Measurements from ENCODE around the gene BHMT2. TPM values are rescaled to one million over a fixed set of nuclear protein-coding genes. Genes with fewer than 3 reads are reported as not detected.

BHMT2 gene
- total RNA-seq, 1 donor from 2014 or later = 4.2 TPM

DNA sequence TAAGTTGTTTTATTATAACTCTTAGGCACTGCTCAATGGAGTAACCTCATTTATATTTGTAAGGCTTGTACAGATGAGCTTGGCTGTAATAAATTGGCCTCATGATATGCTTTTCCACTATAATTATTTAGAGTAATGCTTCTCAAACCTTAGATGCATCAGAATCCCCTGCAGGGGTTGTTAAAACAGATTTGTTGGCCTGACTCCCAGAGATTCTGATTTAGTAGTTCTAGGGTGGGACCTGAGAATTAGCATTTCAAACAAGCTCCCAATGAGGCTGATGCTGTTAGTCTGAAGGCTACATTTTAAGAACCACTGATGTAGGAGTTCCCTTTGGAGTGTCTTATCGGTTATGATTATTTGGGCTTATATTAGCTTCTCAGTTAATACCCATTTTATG lies 46.2 kb upstream of the BHMT2 start:
- Histone ChIP-seq H3K4me1 (no peaks in the 10 kb centered on the region), H3K27ac (no peak overlapping the region), H3K4me3 (no peak overlapping the region), H3K36me3 (no peaks in the 10 kb centered on the region), H3K27me3 (no peaks in the 10 kb centered on the region), H3K9me3 (no peaks in the 10 kb centered on the region)
- intact Hi-C loops (cut with DNase I) = loop anchor here (10.0 kb wide), 1 partner anchor 441 kb away; no protein-coding TSS in a partner anchor
- TF ChIP-seq POLR2A (IDR thresholded peaks at IDR 0.05) (no peak), POLR2AphosphoS5 (IDR thresholded peaks at IDR 0.05; ENCODE audit: insufficient read depth in 1 of 2, low read depth in 1 of 2) (no peak), CTCF (IDR thresholded peaks at IDR 0.05) (no peak)
- DNase-seq (ENCODE audit: extremely low spot score in 2 of 2) = no peak

DNA sequence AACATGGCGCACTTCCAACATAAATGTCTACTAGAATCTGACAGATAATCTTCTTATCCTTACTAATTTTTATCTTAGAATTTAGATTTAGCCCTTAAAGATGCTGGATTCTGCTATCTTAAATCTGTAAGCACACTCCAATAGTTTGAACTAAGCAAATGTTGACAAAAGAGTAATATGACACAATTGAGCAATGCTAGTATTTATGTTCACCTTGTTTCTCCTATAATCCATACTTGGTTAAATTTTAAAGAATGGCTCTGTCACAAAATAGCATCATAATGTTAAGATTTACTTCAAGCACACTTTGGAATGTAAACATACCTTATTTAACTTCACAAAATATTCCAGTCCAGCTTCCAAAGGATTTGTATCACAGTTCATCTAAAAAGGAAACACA lies 45.6 kb upstream of the BHMT2 start:
- no peaks in the 10 kb centered on the region for H3K36me3 ChIP-seq
- no peaks in the 10 kb centered on the region for H3K27me3 ChIP-seq
- intact Hi-C loops (cut with DNase I) = loop anchor here (10.0 kb wide), 1 partner anchor 441 kb away; no protein-coding TSS in a partner anchor
- no peak for TF ChIP-seq CTCF (IDR thresholded peaks at IDR 0.05)
- TF ChIP-seq POLR2AphosphoS5 (IDR thresholded peaks at IDR 0.05; ENCODE audit: insufficient read depth in 1 of 2, low read depth in 1 of 2) = no peak
- no peak for TF ChIP-seq POLR2A (IDR thresholded peaks at IDR 0.05)
- H3K4me3 ChIP-seq = no peak overlapping the region
- no peaks in the 10 kb centered on the region for H3K9me3 ChIP-seq
- H3K4me1 ChIP-seq = no peaks in the 10 kb centered on the region
- DNase-seq (ENCODE audit: extremely low spot score in 2 of 2) = no peak
- H3K27ac ChIP-seq = no peak overlapping the region

DNA sequence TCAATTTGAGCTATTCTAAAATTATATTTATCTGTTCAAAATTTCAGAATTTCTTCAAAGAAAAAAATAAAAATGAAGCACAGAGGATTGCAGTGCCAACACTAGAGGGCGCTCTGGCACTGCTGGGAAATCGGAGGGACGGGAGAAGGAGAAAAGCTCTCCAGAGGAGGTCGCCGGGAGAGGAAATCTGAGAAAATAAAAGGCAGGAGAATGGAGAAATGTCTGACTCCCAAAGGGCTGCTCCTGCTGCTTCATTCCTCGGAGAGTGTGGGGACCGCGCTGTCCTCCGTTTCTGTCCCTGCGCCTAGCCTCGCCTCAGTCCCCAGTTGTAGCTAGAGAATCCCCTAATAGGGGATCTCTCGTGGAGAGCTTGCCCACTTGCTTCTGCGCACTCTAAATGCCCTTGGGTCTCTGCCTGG lies 44.5 kb upstream of the BHMT2 start:
- DNase-seq (ENCODE audit: extremely low spot score in 2 of 2) = no peak
- H3K36me3 ChIP-seq = no peaks in the 10 kb centered on the region
- peak overlapping the region in 1 of 2 donors; percentile 30 for H3K4me3 ChIP-seq
- no peaks in the 10 kb centered on the region for H3K27me3 ChIP-seq
- no peaks in the 10 kb centered on the region for H3K4me1 ChIP-seq
- intact Hi-C loops (cut with DNase I) = loop anchor here (5.0 to 10.0 kb wide), 2 partner anchors 102 to 440 kb away; no protein-coding TSS in a partner anchor
- H3K27ac ChIP-seq = no peak overlapping the region
- TF ChIP-seq POLR2A (IDR thresholded peaks at IDR 0.05) = no peak
- TF ChIP-seq CTCF (IDR thresholded peaks at IDR 0.05) = peak; percentile 76 to 86 (median 86)
- H3K9me3 ChIP-seq = no peaks in the 10 kb centered on the region

GRCh38 chr5:79030663-79031484 lies 38.7 kb upstream of the BHMT2 start:
- no peak for DNase-seq (ENCODE audit: extremely low spot score in 2 of 2)
- TF ChIP-seq POLR2AphosphoS5 (IDR thresholded peaks at IDR 0.05; ENCODE audit: insufficient read depth in 1 of 2, low read depth in 1 of 2) (no peak), CTCF (IDR thresholded peaks at IDR 0.05) (no peak), POLR2A (IDR thresholded peaks at IDR 0.05) (no peak)
- Histone ChIP-seq H3K4me3 (no peak overlapping the region), H3K27me3 (no peaks in the 10 kb centered on the region), H3K9me3 (no peaks in the 10 kb centered on the region), H3K27ac (no peak overlapping the region), H3K36me3 (no peaks in the 10 kb centered on the region), H3K4me1 (no peaks in the 10 kb centered on the region)
- intact Hi-C loops (cut with DNase I) = no loop called here

GRCh38 chr5:79031485-79031867 lies 38.1 kb upstream of the BHMT2 start:
- Histone ChIP-seq H3K9me3 (no peaks in the 10 kb centered on the region), H3K27me3 (no peaks in the 10 kb centered on the region), H3K36me3 (no peaks in the 10 kb centered on the region), H3K4me3 (no peak overlapping the region), H3K27ac (no peak overlapping the region), H3K4me1 (no peaks in the 10 kb centered on the region)
- no peak for TF ChIP-seq POLR2A (IDR thresholded peaks at IDR 0.05)
- no peak for TF ChIP-seq POLR2AphosphoS5 (IDR thresholded peaks at IDR 0.05; ENCODE audit: insufficient read depth in 1 of 2, low read depth in 1 of 2)
- intact Hi-C loops (cut with DNase I) = no loop called here
- no peak for DNase-seq (ENCODE audit: extremely low spot score in 2 of 2)

Data from vagina (tissue), 2 donors.